ENCODE results near the gene ATG13.

GRCh38 chr11:46678741-46679130, 61.4 kb downstream of the ATG13 start:
- TF ChIP-seq POLR2A (IDR thresholded peaks at IDR 0.05) (no peak), CTCF (IDR thresholded peaks at IDR 0.05) (no peak)

All from right lobe of liver (tissue), 4 donors.